Effector CD4-positive, alpha-beta T cell (primary cell): ENCODE data around the gene PDGFC.

Experiments used
- DNase-seq: peaks from one replicate; pipeline ENCODE4 v3.0.0-alpha.2; 2020

PDGFC gene

GRCh38 chr4:156824451-156825060 is 147.0 kb downstream of the PDGFC start:
- DNase-seq, result no peak

GRCh38 chr4:156820931-156821330 is 150.7 kb downstream of the PDGFC start:
- no peak for DNase-seq

GRCh38 chr4:156816360-156816755 is 155.2 kb downstream of the PDGFC start:
- DNase-seq, result no peak

- no peak for DNase-seq
Observed at GRCh38 chr4:156815717-156816359, 155.8 kb downstream of the PDGFC start.

- DNase-seq, result no peak
Observed at GRCh38 chr4:156811963-156812362, 159.6 kb downstream of the PDGFC start.

- no peak for DNase-seq
Observed at GRCh38 chr4:156811286-156811685, 160.3 kb downstream of the PDGFC start.

- DNase-seq, result no peak
Observed at GRCh38 chr4:156805696-156806095, 165.9 kb downstream of the PDGFC start.

GRCh38 chr4:156803056-156803455 is 168.5 kb downstream of the PDGFC start:
- DNase-seq, result no peak

GRCh38 chr4:156800463-156800862 is 171.1 kb downstream of the PDGFC start:
- no peak for DNase-seq

- DNase-seq, result no peak
Observed at GRCh38 chr4:156799121-156799589, 172.4 kb downstream of the PDGFC start.

GRCh38 chr4:156798438-156798837 is 173.2 kb downstream of the PDGFC start:
- DNase-seq, result no peak

- no peak for DNase-seq
Observed at GRCh38 chr4:156797206-156797605, 174.4 kb downstream of the PDGFC start.

GRCh38 chr4:156795727-156796126 is 175.9 kb downstream of the PDGFC start:
- no peak for DNase-seq

- DNase-seq, result no peak
Observed at GRCh38 chr4:156794863-156795262, 176.7 kb downstream of the PDGFC start.

- DNase-seq, result no peak
Observed at GRCh38 chr4:156792462-156793085, 179.0 kb downstream of the PDGFC start.

- DNase-seq, result no peak
Observed at GRCh38 chr4:156790866-156791265, 180.7 kb downstream of the PDGFC start.

GRCh38 chr4:156788782-156789181 is 182.8 kb downstream of the PDGFC start:
- no peak for DNase-seq

GRCh38 chr4:156786713-156787112 is 184.9 kb downstream of the PDGFC start:
- no peak for DNase-seq

GRCh38 chr4:156784970-156785369 is 186.6 kb downstream of the PDGFC start:
- no peak for DNase-seq

- no peak for DNase-seq
Observed at GRCh38 chr4:156783966-156784365, 187.6 kb downstream of the PDGFC start.

GRCh38 chr4:156782491-156782890 is 189.1 kb downstream of the PDGFC start:
- no peak for DNase-seq

GRCh38 chr4:156781852-156782251 is 189.7 kb downstream of the PDGFC start:
- DNase-seq, result no peak

- no peak for DNase-seq
Observed at GRCh38 chr4:156779774-156780173, 191.8 kb downstream of the PDGFC start.

GRCh38 chr4:156779042-156779441 is 192.6 kb downstream of the PDGFC start:
- no peak for DNase-seq
